Activated T-helper 1 cell treated with anti-CD3 and anti-CD28 coated beads, Interleukin-12 subunit alpha, Interleukin-12 subunit beta, Interleukin-2, Interleukin-4 antibody, amounts not matched to agents 30 ng/mL and 10 ng/mL and 1 ng/mL, durations not matched to agents 14 hours and 24 hours and 36 hours (primary cell): Measurements from ENCODE around the gene FOXF2. TPM values are rescaled to one million over a fixed set of nuclear protein-coding genes. Genes with fewer than 3 reads are reported as not detected.

Experiments
- DNase-seq: peaks from one replicate; pipeline ENCODE4 v3.0.0; 2021; ENCODE audit warnings: low spot score
- H3K27ac Mint-ChIP-seq: one replicate; pipeline ENCODE4 v1.8.0; 2021; ENCODE audit warnings: mild to moderate bottlenecking, mixed read lengths
- H3K27me3 Mint-ChIP-seq: one replicate; pipeline ENCODE4 v1.8.0; 2022; ENCODE audit warnings: mild to moderate bottlenecking, moderate library complexity, mixed read lengths; ENCODE audit not compliant: insufficient read depth
- H3K36me3 Mint-ChIP-seq: one replicate; pipeline ENCODE4 v1.8.0; 2021; ENCODE audit warnings: low read depth, mixed read lengths
- H3K4me1 Mint-ChIP-seq: one replicate; pipeline ENCODE4 v1.8.0; 2021; ENCODE audit warnings: low read depth, mixed read lengths
- H3K4me3 Mint-ChIP-seq: one replicate; pipeline ENCODE4 v1.8.0; 2021; ENCODE audit warnings: mild to moderate bottlenecking, moderate library complexity, mixed read lengths
- H3K9me3 Mint-ChIP-seq: one replicate; pipeline ENCODE4 v1.8.0; 2021; ENCODE audit warnings: mixed read lengths
- intact Hi-C: fragments of 100-400 bp; cut with micrococcal nuclease; formaldehyde crosslinking; loops from one replicate; pipeline ENCODE4 v1.15.1; 2024
- total RNA-seq: library from RNA; stranded (reverse); gene quantifications from 2 replicates; pipeline ENCODE4 v1.2.3, GENCODE V29; 2022

Gene FOXF2
- total RNA-seq, 1 donor from 2014 or later: not detected

GRCh38 chr6:1415416-1416063 is 26.2 kb downstream of the FOXF2 start:
- Mint-ChIP-seq H3K4me3 (no peak overlapping the region), H3K27ac (no peak overlapping the region), H3K4me1 (no peaks in the 10 kb centered on the region), H3K27me3 (peaks cover 17% of the 10 kb centered on the region), H3K36me3 (no peaks in the 10 kb centered on the region), H3K9me3 (peaks cover 6% of the 10 kb centered on the region)
- intact Hi-C loops: no loop called here
- no peak for DNase-seq

GRCh38 chr6:1416191-1416760 is 26.9 kb downstream of the FOXF2 start:
- intact Hi-C loops: no loop called here
- Mint-ChIP-seq H3K4me3 (no peak overlapping the region), H3K27ac (no peak overlapping the region), H3K27me3 (peaks cover 17% of the 10 kb centered on the region), H3K36me3 (no peaks in the 10 kb centered on the region), H3K4me1 (no peaks in the 10 kb centered on the region), H3K9me3 (peaks cover 7% of the 10 kb centered on the region)
- no peak for DNase-seq

GRCh38 chr6:1416820-1417219 is 27.4 kb downstream of the FOXF2 start:
- intact Hi-C loops: no loop called here
- Mint-ChIP-seq H3K27me3 (peaks cover 17% of the 10 kb centered on the region), H3K27ac (no peak overlapping the region), H3K4me1 (no peaks in the 10 kb centered on the region), H3K36me3 (no peaks in the 10 kb centered on the region), H3K9me3 (peaks cover 7% of the 10 kb centered on the region), H3K4me3 (no peak overlapping the region)
- DNase-seq: no peak

- H3K27me3 Mint-ChIP-seq: peaks cover 13% of the 10 kb centered on the region
- intact Hi-C loops: no loop called here
- no peaks in the 10 kb centered on the region for H3K36me3 Mint-ChIP-seq
- H3K9me3 Mint-ChIP-seq: peaks cover 7% of the 10 kb centered on the region
- no peak overlapping the region for H3K27ac Mint-ChIP-seq
- no peak overlapping the region for H3K4me3 Mint-ChIP-seq
- no peak for DNase-seq
- no peaks in the 10 kb centered on the region for H3K4me1 Mint-ChIP-seq
Measured at GRCh38 chr6:1417718-1418117, 28.3 kb downstream of the FOXF2 start.

- Mint-ChIP-seq H3K9me3 (peaks cover 7% of the 10 kb centered on the region), H3K36me3 (no peaks in the 10 kb centered on the region), H3K4me1 (no peaks in the 10 kb centered on the region), H3K4me3 (no peak overlapping the region), H3K27me3 (peaks cover 4% of the 10 kb centered on the region), H3K27ac (no peak overlapping the region)
- intact Hi-C loops: no loop called here
- no peak for DNase-seq
Measured at GRCh38 chr6:1418471-1419191, 29.3 kb downstream of the FOXF2 start.

- peaks cover 3% of the 10 kb centered on the region for H3K27me3 Mint-ChIP-seq
- no peak overlapping the region for H3K4me3 Mint-ChIP-seq
- intact Hi-C loops: no loop called here
- no peaks in the 10 kb centered on the region for H3K36me3 Mint-ChIP-seq
- DNase-seq: no peak
- no peaks in the 10 kb centered on the region for H3K4me1 Mint-ChIP-seq
- no peak overlapping the region for H3K27ac Mint-ChIP-seq
- peaks cover 7% of the 10 kb centered on the region for H3K9me3 Mint-ChIP-seq
Measured at GRCh38 chr6:1420382-1420781, 31.0 kb downstream of the FOXF2 start.

- no peak for DNase-seq
- H3K4me1 Mint-ChIP-seq: no peaks in the 10 kb centered on the region
- peaks cover 7% of the 10 kb centered on the region for H3K9me3 Mint-ChIP-seq
Measured at GRCh38 chr6:1422290-1422689, 32.9 kb downstream of the FOXF2 start.

GRCh38 chr6:1423578-1423977 is 34.2 kb downstream of the FOXF2 start:
- peaks cover 3% of the 10 kb centered on the region for H3K27me3 Mint-ChIP-seq
- intact Hi-C loops: no loop called here
- no peaks in the 10 kb centered on the region for H3K36me3 Mint-ChIP-seq
- H3K4me1 Mint-ChIP-seq: no peaks in the 10 kb centered on the region
- no peak for DNase-seq
- H3K9me3 Mint-ChIP-seq: peaks cover 7% of the 10 kb centered on the region
- H3K27ac Mint-ChIP-seq: no peak overlapping the region
- no peak overlapping the region for H3K4me3 Mint-ChIP-seq

More at GRCh38 chr6:1422290-1422689, 32.9 kb downstream of the FOXF2 start:
- intact Hi-C loops: no loop called here
- peaks cover 3% of the 10 kb centered on the region for H3K27me3 Mint-ChIP-seq
- no peak overlapping the region for H3K4me3 Mint-ChIP-seq
- H3K27ac Mint-ChIP-seq: no peak overlapping the region
- H3K36me3 Mint-ChIP-seq: no peaks in the 10 kb centered on the region

- intact Hi-C loops: loop anchor here (1.0 kb wide), 1 partner anchor 831 kb away; no protein-coding TSS in a partner anchor
- Mint-ChIP-seq H3K36me3 (no peaks in the 10 kb centered on the region), H3K4me1 (no peaks in the 10 kb centered on the region), H3K27me3 (peaks cover 3% of the 10 kb centered on the region), H3K4me3 (no peak overlapping the region), H3K27ac (no peak overlapping the region), H3K9me3 (peaks cover 7% of the 10 kb centered on the region)
- DNase-seq: no peak
Measured at GRCh38 chr6:1424306-1424927, 35.0 kb downstream of the FOXF2 start.

- intact Hi-C loops: no loop called here
- Mint-ChIP-seq H3K27me3 (peaks cover 3% of the 10 kb centered on the region), H3K9me3 (no peaks in the 10 kb centered on the region), H3K27ac (no peak overlapping the region), H3K4me3 (no peak overlapping the region), H3K36me3 (no peaks in the 10 kb centered on the region), H3K4me1 (no peaks in the 10 kb centered on the region)
- DNase-seq: no peak
Measured at GRCh38 chr6:1426416-1426815, 37.0 kb downstream of the FOXF2 start.

- Mint-ChIP-seq H3K27ac (no peak overlapping the region), H3K36me3 (no peaks in the 10 kb centered on the region), H3K4me3 (no peak overlapping the region), H3K4me1 (no peaks in the 10 kb centered on the region), H3K27me3 (peaks cover 27% of the 10 kb centered on the region), H3K9me3 (no peaks in the 10 kb centered on the region)
- no peak for DNase-seq
- intact Hi-C loops: loop anchor here (1.0 to 2.0 kb wide), 3 partner anchors 639 to 843 kb away; no protein-coding TSS in a partner anchor
Measured at GRCh38 chr6:1435806-1436205, 46.4 kb downstream of the FOXF2 start.

GRCh38 chr6:1436334-1437306 is 47.2 kb downstream of the FOXF2 start:
- H3K4me3 Mint-ChIP-seq: no peak overlapping the region
- DNase-seq: peak; percentile 39
- intact Hi-C loops: loop anchor here (1.0 to 2.0 kb wide), 3 partner anchors 639 to 843 kb away; no protein-coding TSS in a partner anchor
- no peak overlapping the region for H3K27ac Mint-ChIP-seq
- peaks cover under 1% of the 10 kb centered on the region for H3K9me3 Mint-ChIP-seq
- no peaks in the 10 kb centered on the region for H3K4me1 Mint-ChIP-seq
- H3K36me3 Mint-ChIP-seq: no peaks in the 10 kb centered on the region
- H3K27me3 Mint-ChIP-seq: peaks cover 26% of the 10 kb centered on the region
